ENCODE results near the gene LRRC14B.

DNA sequence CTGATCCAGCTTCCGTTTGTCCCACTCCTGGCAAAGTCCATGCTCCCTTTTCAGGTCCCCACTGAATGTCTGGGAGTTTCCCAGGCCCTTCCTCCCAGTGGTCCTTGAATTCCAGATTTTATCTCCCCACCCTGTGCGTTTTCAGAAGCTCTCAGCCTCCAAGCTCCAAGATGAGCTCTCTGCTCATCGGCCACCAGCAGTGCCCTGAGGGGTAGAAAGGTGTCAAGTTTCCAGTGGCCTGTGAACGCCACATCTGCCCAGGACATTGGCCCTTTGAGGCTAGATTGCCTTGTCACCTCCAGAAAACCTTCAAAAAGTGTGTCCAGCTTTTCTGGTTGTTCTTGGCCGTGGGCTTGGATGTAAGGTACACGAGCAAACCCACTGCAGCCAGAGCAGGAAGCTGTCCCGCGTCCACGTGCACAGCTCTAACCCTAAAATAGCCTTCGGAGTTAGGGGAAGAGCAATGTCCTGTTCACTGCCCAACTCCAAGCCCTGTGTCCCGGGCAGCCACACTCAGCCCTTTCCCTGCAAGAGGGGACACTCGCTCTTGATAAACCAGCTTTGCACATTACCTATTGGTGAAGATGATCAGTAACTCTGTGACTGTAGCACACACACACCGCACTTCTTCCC is 10.9 kb upstream of the LRRC14B start:
- TF ChIP-seq, protein P1, sequence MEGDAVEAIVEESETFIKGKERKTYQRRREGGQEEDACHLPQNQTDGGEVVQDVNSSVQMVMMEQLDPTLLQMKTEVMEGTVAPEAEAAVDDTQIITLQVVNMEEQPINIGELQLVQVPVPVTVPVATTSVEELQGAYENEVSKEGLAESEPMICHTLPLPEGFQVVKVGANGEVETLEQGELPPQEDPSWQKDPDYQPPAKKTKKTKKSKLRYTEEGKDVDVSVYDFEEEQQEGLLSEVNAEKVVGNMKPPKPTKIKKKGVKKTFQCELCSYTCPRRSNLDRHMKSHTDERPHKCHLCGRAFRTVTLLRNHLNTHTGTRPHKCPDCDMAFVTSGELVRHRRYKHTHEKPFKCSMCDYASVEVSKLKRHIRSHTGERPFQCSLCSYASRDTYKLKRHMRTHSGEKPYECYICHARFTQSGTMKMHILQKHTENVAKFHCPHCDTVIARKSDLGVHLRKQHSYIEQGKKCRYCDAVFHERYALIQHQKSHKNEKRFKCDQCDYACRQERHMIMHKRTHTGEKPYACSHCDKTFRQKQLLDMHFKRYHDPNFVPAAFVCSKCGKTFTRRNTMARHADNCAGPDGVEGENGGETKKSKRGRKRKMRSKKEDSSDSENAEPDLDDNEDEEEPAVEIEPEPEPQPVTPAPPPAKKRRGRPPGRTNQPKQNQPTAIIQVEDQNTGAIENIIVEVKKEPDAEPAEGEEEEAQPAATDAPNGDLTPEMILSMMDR (IDR thresholded peaks at IDR 0.05), result no peak
- TF ChIP-seq POLR2A (IDR thresholded peaks at IDR 0.05), result no peak
- TF ChIP-seq EP300 (IDR thresholded peaks at IDR 0.05), result no peak
- no peak for TF ChIP-seq POLR2AphosphoS5 (IDR thresholded peaks at IDR 0.05)

Measured in gastroesophageal sphincter (tissue), 3 donors.